HepG2 (cell line): ENCODE results near the gene HAO2. TPM values are rescaled to one million over a fixed set of nuclear protein-coding genes. Genes with fewer than 3 reads are reported as not detected.

Experiments
- ATAC-seq: fragments of 200-7000 bp; cut with Tn5 transposase; 3 replicates; pipeline ENCODE4 v1.9.1; 2020; ENCODE audit warnings: mild to moderate bottlenecking, moderate library complexity
- BruUV-seq: library from RNA; stranded (reverse); fragments of 400-500 nt; replicated peaks from 2 replicates; lab custom pipeline; 2021; lab: Mats Ljungman, UMichigan
- CTCF ChIA-PET: fragments of 300-600 bp; formaldehyde crosslinking; extraction: SDS; loops from one replicate; lab custom pipeline; 2021; ENCODE audit warnings: low total read pairs, inconsistent platforms, low intra/inter-chr PET ratio; lab: Yijun Ruan, JAX
- POLR2A ChIA-PET: fragments of 350-600 bp; sonication (Branson Sonifier 250); formaldehyde crosslinking; loops from one replicate; lab custom pipeline; 2020; ENCODE audit warnings: antibody characterized with exemption, inconsistent platforms; lab: Yijun Ruan, JAX
- DNase-seq: peaks from one replicate; pipeline ENCODE4 v3.0.0-alpha.2; 2015; ENCODE audit warnings: low spot score
- FAIRE-seq: peaks from 3 replicates; lab custom pipeline; 2011; peaks lifted over from hg19 to GRCh38; lab: Jason Lieb, UNC
- H2AFZ ChIP-seq: one replicate; pipeline ENCODE4 v1.6.1; 2011; ENCODE audit warnings: low read length, inconsistent platforms
- H3K27ac ChIP-seq: fragments of 300-600 bp; 3 replicates; pipeline ENCODE4 v1.8.0; 2011; ENCODE audit warnings: mixed run types, mild to moderate bottlenecking, mixed read lengths, low read length, inconsistent platforms; ENCODE audit not compliant: insufficient read depth; ENCODE audit errors: extremely low read length
- H3K27me3 ChIP-seq, 2 experiments: fragments of 200-600 bp in 1 of 2; 2 replicates in 1 of 2; 3 replicates in 1 of 2; pipeline versions ENCODE4 v1.6.0 to v1.8.0; 2011; ENCODE audit warnings: low read length in 2 of 2, mild to moderate bottlenecking in 2 of 2, moderate library complexity in 2 of 2, inconsistent platforms in 1 of 2; ENCODE audit not compliant: insufficient read depth in 2 of 2, control insufficient read depth in 1 of 2
- H3K36me3 ChIP-seq, 2 experiments: fragments of 200-600 bp in 1 of 2; replicated peaks in 1 of 2; 2 replicates in 1 of 2; 3 replicates in 1 of 2; pipeline versions ENCODE4 v1.5.1 to v1.8.0; 2011; ENCODE audit warnings: low read length in 2 of 2, inconsistent platforms in 1 of 2; ENCODE audit not compliant: insufficient read depth in 2 of 2, control insufficient read depth in 1 of 2
- H3K4me1 ChIP-seq: 2 replicates; pipeline ENCODE4 v1.5.1; 2012; ENCODE audit warnings: low read length, inconsistent platforms; ENCODE audit not compliant: insufficient read depth
- H3K4me2 ChIP-seq: 2 replicates; pipeline ENCODE4 v1.6.0; 2011; ENCODE audit warnings: low read depth, low read length, inconsistent platforms
- H3K4me3 ChIP-seq, 3 experiments: fragments of 200-600 bp in 1 of 3; sonication (generic), shearing (Covaris generic) in 1 of 3; replicated peaks in 1 of 3; 2 replicates each; pipeline ENCODE4 v1.5.1; 2011 to 2016; ENCODE audit warnings: low read length in 3 of 3, inconsistent platforms in 2 of 3, low read depth in 2 of 3, mild to moderate bottlenecking in 2 of 3, control low read depth in 1 of 3, mixed read lengths in 1 of 3; ENCODE audit not compliant: insufficient read depth in 1 of 3
- H3K79me2 ChIP-seq: one replicate; pipeline ENCODE4 v1.6.1; 2011; ENCODE audit warnings: low read length, inconsistent platforms; ENCODE audit not compliant: insufficient read depth
- H3K9ac ChIP-seq: 2 replicates; pipeline ENCODE4 v1.6.0; 2011; ENCODE audit warnings: mild to moderate bottlenecking, low read depth, low read length, inconsistent platforms; ENCODE audit not compliant: insufficient read depth
- H3K9me3 ChIP-seq: 2 replicates; pipeline ENCODE4 v1.5.1; 2012; ENCODE audit warnings: mild to moderate bottlenecking, low read length
- H4K20me1 ChIP-seq: 2 replicates; pipeline ENCODE4 v1.6.0; 2011; ENCODE audit warnings: inconsistent platforms, mild to moderate bottlenecking, low read length, moderate library complexity; ENCODE audit not compliant: insufficient read depth
- ATF1 ChIP-seq: IDR thresholded peaks from 2 replicates; pipeline ENCODE4 v1.6.1; 2016; ENCODE audit warnings: mild to moderate bottlenecking, control low read depth
- MEIS1 ChIP-seq: sonication (generic); formaldehyde crosslinking; IDR thresholded peaks from 2 replicates; pipeline ENCODE4 v1.9.0; 2021; ENCODE audit warnings: mild to moderate bottlenecking, missing genetic modification reagents, moderate library complexity, borderline replicate concordance
- MTERF4 ChIP-seq: sonication (generic); formaldehyde crosslinking; IDR thresholded peaks from 2 replicates; pipeline ENCODE4 v1.8.0; 2023; ENCODE audit warnings: mild to moderate bottlenecking, missing genetic modification reagents
- NRL ChIP-seq: sonication (generic); formaldehyde crosslinking; IDR thresholded peaks from 2 replicates; pipeline ENCODE4 v1.5.0; 2020; ENCODE audit warnings: missing genetic modification reagents, mild to moderate bottlenecking, moderate library complexity, borderline replicate concordance
- PITX1 ChIP-seq: sonication (generic); formaldehyde crosslinking; IDR thresholded peaks from 2 replicates; pipeline ENCODE4 v1.5.1; 2020; ENCODE audit warnings: mild to moderate bottlenecking, missing genetic modification reagents
- TCF7 ChIP-seq: sonication (generic); IDR thresholded peaks from 2 replicates; pipeline ENCODE4 v1.6.1; 2016; ENCODE audit warnings: antibody characterized with exemption, low read depth
- U2AF1 ChIP-seq: fragments of 200-400 bp; formaldehyde crosslinking; optimal IDR thresholded peaks from 2 replicates; pipeline ENCODE3; 2017; ENCODE audit warnings: mild to moderate bottlenecking, low read depth, low read length
- WIZ ChIP-seq: sonication (generic); formaldehyde crosslinking; IDR thresholded peaks from 2 replicates; pipeline ENCODE4 v1.5.1; 2020; ENCODE audit warnings: mild to moderate bottlenecking, missing genetic modification reagents
- ZBTB3 ChIP-seq: sonication (generic); formaldehyde crosslinking; IDR thresholded peaks from 2 replicates; pipeline ENCODE4 v1.4.0; 2020; ENCODE audit warnings: low read depth, mild to moderate bottlenecking, moderate library complexity, missing genetic modification reagents, borderline replicate concordance
- ZNF292 ChIP-seq: sonication (generic); formaldehyde crosslinking; IDR thresholded peaks from 2 replicates; pipeline ENCODE4 v1.8.1; 2022; ENCODE audit warnings: mild to moderate bottlenecking, low read depth, missing genetic modification reagents, borderline replicate concordance
- ZNF441 ChIP-seq: sonication (generic); formaldehyde crosslinking; IDR thresholded peaks from 2 replicates; pipeline ENCODE4 v1.7.0; 2021; ENCODE audit warnings: missing genetic modification reagents, borderline replicate concordance
- ZNF564 ChIP-seq: sonication (generic); formaldehyde crosslinking; IDR thresholded peaks from 2 replicates; pipeline ENCODE4 v1.8.1; 2023; ENCODE audit warnings: mild to moderate bottlenecking, missing genetic modification reagents
- ZNF775 ChIP-seq: sonication (generic); formaldehyde crosslinking; IDR thresholded peaks from 2 replicates; pipeline ENCODE4 v1.4.0; 2020; ENCODE audit warnings: missing genetic modification reagents, mild to moderate bottlenecking, moderate library complexity, borderline replicate concordance
- ZNF781 ChIP-seq: sonication (generic); formaldehyde crosslinking; IDR thresholded peaks from 2 replicates; pipeline ENCODE4 v1.5.1; 2020; ENCODE audit warnings: borderline replicate concordance, mild to moderate bottlenecking, missing genetic modification reagents; ENCODE audit errors: not compliant biosample characterization
- WGBS: methylation state at CpG from one replicate; pipeline ENCODE4 v1.1.6; 2017; ENCODE audit warnings: low lambda C conversion rate; 5-methylcytosine and 5-hydroxymethylcytosine counted together
- in situ Hi-C: cut with HindIII; loops from 2 replicates; pipeline ENCODE4 v1.10.0; 2017; ENCODE audit warnings: low pct_unique_long_range_greater_than_20kb; ENCODE audit not compliant: extremely low pct_ligation_motif_present
- intact Hi-C: fragments of 100-400 bp; cut with micrococcal nuclease; formaldehyde crosslinking; loops from one replicate; pipeline ENCODE4 v1.10.0; 2022; ENCODE audit not compliant: unreplicated experiment
- polyA plus RNA-seq, 8 experiments: library from polyadenylated mRNA; depleted of rRNA in 3 of 8; stranded (reverse) in 7 of 8; unstranded in 1 of 8; fragments of >200 nt; fragmentation: Illumina TruSeq in 4 of 8; extraction: Trizol in 4 of 8; gene quantifications; 2 replicates each; pipeline versions ENCODE4 v1.2.1 to v1.2.3, GENCODE V29; 2011 to 2016; ENCODE audit warnings: low read depth in 4 of 8, missing spikeins in 1 of 8, mixed read lengths in 1 of 8; ENCODE audit not compliant: insufficient read depth in 1 of 8
- total RNA-seq, 5 experiments: library from RNA; depleted of rRNA; stranded (reverse); fragments of >200 nt; fragmentation: Illumina TruSeq; extraction: Trizol; gene quantifications; 2 replicates each; pipeline ENCODE4 v1.2.3, GENCODE V29; 2016; ENCODE audit warnings: low read depth in 1 of 5
- TF ChIP-seq, protein P1 (sequence below): sonication (generic); formaldehyde crosslinking; IDR thresholded peaks from 2 replicates; pipeline ENCODE4 v1.5.0; 2020; ENCODE audit warnings: missing genetic modification reagents, mild to moderate bottlenecking, borderline replicate concordance
- TF ChIP-seq, protein P2 (sequence below): fragments of 450-650 bp; IDR thresholded peaks from 2 replicates; pipeline ENCODE4 v1.6.1; 2017
- TF ChIP-seq, protein P3 (sequence below): sonication (generic); formaldehyde crosslinking; conservative IDR thresholded peaks from 2 replicates; pipeline ENCODE4 v1.5.0; 2020; ENCODE audit warnings: missing genetic modification reagents
- TF ChIP-seq, protein P4 (sequence below): sonication (generic); formaldehyde crosslinking; IDR thresholded peaks from 2 replicates; pipeline ENCODE4 v1.8.1; 2023; ENCODE audit warnings: mild to moderate bottlenecking, missing genetic modification reagents

The HAO2 gene
- total and polyA plus RNA-seq, 2 of the 13 experiments (the other 11 are each of a cell fraction or from before 2014, with no cell fraction given) = 0.05 to 0.09 TPM

DNA sequence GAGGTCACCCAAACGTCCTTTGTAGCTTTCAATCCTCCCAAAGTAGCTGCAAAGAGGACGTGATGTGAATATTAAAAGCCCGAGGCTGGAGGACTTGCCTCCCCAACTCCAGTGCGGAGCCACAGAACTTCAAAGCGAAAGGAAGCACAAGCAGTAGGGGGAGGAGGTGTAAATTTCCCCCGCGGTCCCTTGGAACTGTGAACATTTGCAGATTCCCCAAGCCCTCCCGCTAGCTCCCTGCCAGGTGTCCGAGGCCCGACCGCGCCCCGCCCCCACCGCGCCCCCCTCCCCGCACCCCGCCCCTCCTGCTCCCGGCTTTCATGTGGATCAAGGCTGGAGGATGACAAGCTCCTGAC, 41.5 kb upstream of the HAO2 start:
- CTCF ChIA-PET = interaction anchor here (1.5 kb wide), 1 partner anchor 40 kb away, joined by 10 read pairs; no protein-coding TSS in a partner anchor
- H3K36me3 ChIP-seq = no peaks in the 10 kb centered on the region
- H3K4me2 ChIP-seq = peak overlapping the region; percentile 80

More for the DNA sequence above, 41.5 kb upstream of the HAO2 start:
- POLR2A ChIA-PET = interaction anchor here (0.8 to 2.9 kb wide), 10 partner anchors 10 to 385 kb away, joined by 3 to 14 read pairs (median 4); partner anchors contain the start of gene WARS2
- intact Hi-C loops = loop anchor here (1.0 kb wide), 1 partner anchor 14 kb away; no protein-coding TSS in a partner anchor
- BruUV-seq = no TSS peak
- no peaks in the 10 kb centered on the region for H3K9me3 ChIP-seq
- H4K20me1 ChIP-seq = no peaks in the 10 kb centered on the region
- 15% methylated on average over 7 of the region's 18 CpGs for WGBS
- ATAC-seq = peak; percentile 70
- no peaks in the 10 kb centered on the region for H3K27me3 ChIP-seq
- DNase-seq = peak; percentile 50
- TF ChIP-seq TCF7 (peak; percentile 56; the same call in 1 of the 2 replicates), ZNF441 (CRISPR knock-in tag) (0 out of 2 replicates have a peak, but pooled peaks have one; percentile 13), ZNF775 (CRISPR knock-in tag) (no peak), NRL (CRISPR knock-in tag) (no peak), MTERF4 (CRISPR knock-in tag) (peak; percentile 26; the same call in 1 of the 2 replicates), ZNF564 (no peak), ATF1 (no peak), WIZ (CRISPR knock-in tag) (no peak), MEIS1 (CRISPR knock-in tag) (0 out of 2 replicates have a peak, but pooled peaks have one; percentile 1), ZBTB3 (CRISPR knock-in tag) (no peak), ZNF781 (CRISPR knock-in tag) (no peak), ZNF292 (CRISPR knock-in tag) (no peak), U2AF1 (no peak), PITX1 (CRISPR knock-in tag) (no peak)
- TF ChIP-seq, protein P1, sequence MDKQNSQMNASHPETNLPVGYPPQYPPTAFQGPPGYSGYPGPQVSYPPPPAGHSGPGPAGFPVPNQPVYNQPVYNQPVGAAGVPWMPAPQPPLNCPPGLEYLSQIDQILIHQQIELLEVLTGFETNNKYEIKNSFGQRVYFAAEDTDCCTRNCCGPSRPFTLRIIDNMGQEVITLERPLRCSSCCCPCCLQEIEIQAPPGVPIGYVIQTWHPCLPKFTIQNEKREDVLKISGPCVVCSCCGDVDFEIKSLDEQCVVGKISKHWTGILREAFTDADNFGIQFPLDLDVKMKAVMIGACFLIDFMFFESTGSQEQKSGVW (CRISPR knock-in tag) = no peak
- TF ChIP-seq, protein P2, sequence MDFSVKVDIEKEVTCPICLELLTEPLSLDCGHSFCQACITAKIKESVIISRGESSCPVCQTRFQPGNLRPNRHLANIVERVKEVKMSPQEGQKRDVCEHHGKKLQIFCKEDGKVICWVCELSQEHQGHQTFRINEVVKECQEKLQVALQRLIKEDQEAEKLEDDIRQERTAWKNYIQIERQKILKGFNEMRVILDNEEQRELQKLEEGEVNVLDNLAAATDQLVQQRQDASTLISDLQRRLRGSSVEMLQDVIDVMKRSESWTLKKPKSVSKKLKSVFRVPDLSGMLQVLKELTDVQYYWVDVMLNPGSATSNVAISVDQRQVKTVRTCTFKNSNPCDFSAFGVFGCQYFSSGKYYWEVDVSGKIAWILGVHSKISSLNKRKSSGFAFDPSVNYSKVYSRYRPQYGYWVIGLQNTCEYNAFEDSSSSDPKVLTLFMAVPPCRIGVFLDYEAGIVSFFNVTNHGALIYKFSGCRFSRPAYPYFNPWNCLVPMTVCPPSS = no peak
- TF ChIP-seq, protein P3, sequence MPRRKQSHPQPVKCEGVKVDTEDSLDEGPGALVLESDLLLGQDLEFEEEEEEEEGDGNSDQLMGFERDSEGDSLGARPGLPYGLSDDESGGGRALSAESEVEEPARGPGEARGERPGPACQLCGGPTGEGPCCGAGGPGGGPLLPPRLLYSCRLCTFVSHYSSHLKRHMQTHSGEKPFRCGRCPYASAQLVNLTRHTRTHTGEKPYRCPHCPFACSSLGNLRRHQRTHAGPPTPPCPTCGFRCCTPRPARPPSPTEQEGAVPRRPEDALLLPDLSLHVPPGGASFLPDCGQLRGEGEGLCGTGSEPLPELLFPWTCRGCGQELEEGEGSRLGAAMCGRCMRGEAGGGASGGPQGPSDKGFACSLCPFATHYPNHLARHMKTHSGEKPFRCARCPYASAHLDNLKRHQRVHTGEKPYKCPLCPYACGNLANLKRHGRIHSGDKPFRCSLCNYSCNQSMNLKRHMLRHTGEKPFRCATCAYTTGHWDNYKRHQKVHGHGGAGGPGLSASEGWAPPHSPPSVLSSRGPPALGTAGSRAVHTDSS (CRISPR knock-in tag) = no peak
- TF ChIP-seq, protein P4, sequence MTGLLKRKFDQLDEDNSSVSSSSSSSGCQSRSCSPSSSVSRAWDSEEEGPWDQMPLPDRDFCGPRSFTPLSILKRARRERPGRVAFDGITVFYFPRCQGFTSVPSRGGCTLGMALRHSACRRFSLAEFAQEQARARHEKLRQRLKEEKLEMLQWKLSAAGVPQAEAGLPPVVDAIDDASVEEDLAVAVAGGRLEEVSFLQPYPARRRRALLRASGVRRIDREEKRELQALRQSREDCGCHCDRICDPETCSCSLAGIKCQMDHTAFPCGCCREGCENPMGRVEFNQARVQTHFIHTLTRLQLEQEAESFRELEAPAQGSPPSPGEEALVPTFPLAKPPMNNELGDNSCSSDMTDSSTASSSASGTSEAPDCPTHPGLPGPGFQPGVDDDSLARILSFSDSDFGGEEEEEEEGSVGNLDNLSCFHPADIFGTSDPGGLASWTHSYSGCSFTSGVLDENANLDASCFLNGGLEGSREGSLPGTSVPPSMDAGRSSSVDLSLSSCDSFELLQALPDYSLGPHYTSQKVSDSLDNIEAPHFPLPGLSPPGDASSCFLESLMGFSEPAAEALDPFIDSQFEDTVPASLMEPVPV = no peak
- H3K4me1 ChIP-seq = peaks cover 35% of the 10 kb centered on the region
- H2AFZ ChIP-seq = peak overlapping the region; percentile 86
- peak overlapping the region; percentile 50 to 75 (median 70) for H3K4me3 ChIP-seq
- no peaks in the 10 kb centered on the region for H3K79me2 ChIP-seq
- in situ Hi-C loops = loop anchor here (5.0 kb wide), 1 partner anchor 40 kb away; no protein-coding TSS in a partner anchor
- peak overlapping the region; percentile 73 for H3K9ac ChIP-seq
- no peak for FAIRE-seq
- H3K27ac ChIP-seq = peak overlapping the region; percentile 74
